Measurements from ENCODE around the gene SYNPO2.
A peak's percentile ranks its signal among the peaks of the same experiment; 100 is the strongest.

- peak in 1 of 2 donors; percentile 30 for TF ChIP-seq CTCF (conservative IDR thresholded peaks at IDR 0.05 in 1 of 2, IDR thresholded peaks at IDR 0.05 in 1 of 2; ENCODE audit: low read depth in 1 of 2, low read length in 2 of 2)
- no peak for TF ChIP-seq EZH2 (IDR thresholded peaks at IDR 0.05; ENCODE audit: low read length, missing control alignments)
These were observed 4.8 kb upstream of the SYNPO2 start for GRCh38 chr4:118883861-118884260.

Data from fibroblast of lung (primary cell).